Medulla oblongata (tissue), 1 donor: ENCODE results near the gene ACOX3.

Experiments
- DNase-seq: peaks from one replicate; pipeline ENCODE4 v3.0.0-alpha.2; 2015; ENCODE audit errors: extremely low spot score

The ACOX3 gene

DNA sequence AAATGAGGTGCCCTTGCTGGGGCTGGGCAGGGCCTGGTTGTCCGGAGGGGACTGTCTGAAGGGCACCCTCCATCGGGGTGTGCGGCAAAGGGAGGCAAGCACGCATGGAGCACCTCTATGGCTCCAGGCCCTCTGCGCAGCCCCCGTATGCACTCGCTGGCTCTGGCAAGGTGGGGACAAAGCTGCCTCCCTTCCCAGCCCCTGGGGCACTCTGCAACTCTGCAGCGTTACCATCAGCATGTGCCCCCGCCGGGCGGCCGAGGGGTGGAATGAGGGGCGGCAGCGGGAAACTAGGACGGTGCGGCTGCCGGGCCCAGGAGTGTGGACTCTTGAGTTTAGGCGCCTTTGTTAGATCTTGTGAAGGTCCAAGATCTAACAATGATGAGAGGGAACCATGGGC, 26.5 kb upstream of the ACOX3 start:
- DNase-seq: no peak

DNA sequence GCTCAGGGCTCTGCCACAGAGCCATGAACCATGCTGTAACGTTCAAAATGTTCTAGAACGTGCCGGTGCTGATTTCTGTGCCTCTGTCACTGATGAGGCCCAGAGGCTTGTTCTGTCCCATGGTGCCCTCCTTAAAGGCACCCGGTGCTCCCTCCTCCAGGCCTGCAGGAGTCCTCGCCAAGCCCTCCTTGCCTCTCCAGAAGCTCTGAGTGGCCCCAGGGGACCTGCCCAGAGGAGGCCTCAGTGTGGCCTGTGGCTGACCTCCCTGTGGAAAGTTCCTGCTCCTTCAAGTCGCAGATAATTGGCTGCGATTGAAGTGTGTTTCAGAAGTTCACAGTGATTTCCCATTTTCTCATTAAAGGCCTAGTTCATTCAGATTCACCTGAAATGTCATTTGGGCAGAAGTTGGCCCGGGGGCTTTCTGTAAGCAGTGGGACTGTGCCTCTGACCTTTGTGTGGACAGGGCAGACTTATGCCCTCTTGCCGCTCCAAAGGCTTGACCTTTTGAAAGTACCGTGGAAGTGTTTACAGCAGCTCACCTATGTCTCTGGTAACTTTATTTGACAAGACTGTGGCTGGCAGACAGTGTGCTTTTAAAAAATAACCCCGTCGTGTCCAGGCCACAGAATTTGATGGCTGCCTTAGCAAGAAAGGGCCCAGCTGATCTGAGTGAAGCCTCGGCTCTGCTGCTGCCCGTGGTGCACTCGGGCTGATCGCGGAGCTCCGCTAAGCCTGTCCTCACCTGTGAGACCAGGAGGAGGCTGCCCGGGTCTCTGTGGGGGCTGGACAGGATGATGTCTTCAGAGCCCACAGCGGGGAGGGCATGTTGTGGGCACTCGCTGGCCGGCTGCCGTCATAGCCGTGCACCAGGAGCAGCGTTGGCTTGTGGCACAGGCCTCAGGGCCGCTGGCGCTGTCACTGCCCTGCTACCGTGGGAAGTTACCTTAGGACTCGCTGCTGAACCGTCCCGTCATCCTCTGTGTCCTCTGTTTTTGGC, 25.4 kb upstream of the ACOX3 start:
- no peak for DNase-seq

DNA sequence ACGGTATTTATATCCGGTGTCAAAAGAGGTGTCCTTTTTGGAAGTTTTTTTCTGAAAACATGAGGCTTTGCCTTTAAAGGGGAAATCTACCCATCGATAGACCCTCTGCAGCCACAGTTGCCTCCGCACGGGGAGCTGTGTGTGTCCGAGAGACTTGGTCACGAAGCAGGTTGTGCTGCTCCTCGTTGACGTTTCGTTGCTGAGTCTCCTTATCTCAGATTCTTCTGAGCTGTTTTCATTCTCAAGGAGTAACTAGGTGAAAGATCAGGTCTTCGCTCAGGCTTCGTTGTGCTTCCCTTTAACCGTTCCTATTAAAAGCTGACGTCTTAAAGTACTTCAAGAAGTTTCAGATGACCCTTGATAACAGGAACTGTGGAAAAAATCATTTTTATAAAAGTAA, 23.9 kb upstream of the ACOX3 start:
- no peak for DNase-seq

- DNase-seq: no peak
Measured at GRCh38 chr4:8463811-8464210, 23.3 kb upstream of the ACOX3 start.

DNA sequence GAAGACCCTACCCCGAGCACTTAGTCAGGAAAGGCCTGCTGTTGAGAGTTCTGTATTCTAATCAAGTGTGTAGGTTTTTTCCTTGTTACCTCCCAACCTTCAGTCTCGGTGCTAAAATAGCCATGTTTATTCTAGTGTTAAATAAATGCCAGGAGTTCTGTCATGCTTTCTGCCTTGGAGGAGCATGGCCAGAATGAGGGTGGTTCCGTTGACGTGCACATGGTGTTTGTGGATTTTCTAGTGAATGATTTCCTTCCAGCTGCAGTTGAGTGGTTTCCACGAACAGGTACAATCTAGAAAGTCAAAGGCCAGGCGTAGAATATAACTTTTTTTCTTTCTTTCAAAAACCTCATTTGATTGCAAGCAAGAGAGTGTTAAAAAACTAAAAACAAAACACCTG, 21.1 kb upstream of the ACOX3 start:
- no peak for DNase-seq

DNA sequence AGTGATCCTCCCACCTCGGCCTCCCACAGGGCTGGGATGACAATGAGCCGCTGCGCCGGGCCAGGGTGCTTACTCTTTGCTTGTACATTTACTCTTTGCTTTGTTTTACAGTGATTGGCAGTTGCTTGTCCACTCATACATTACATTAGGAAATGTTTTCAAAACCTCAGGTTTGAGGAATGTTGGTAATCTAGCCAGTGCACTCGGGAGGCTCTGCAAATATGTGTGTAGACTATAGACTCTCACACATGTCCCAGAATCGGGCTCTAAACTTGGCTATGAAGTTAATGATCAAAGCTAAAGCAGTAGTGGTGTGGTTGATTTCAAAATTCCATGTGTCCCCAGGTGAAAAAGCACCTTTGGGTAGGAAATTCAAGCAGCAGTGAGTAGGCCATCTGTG, 20.6 kb upstream of the ACOX3 start:
- no peak for DNase-seq

- DNase-seq: no peak
Measured at GRCh38 chr4:8459867-8460445, 19.4 kb upstream of the ACOX3 start.

GRCh38 chr4:8457646-8458252, 17.2 kb upstream of the ACOX3 start:
- no peak for DNase-seq

GRCh38 chr4:8453957-8454356, 13.4 kb upstream of the ACOX3 start:
- DNase-seq: no peak

DNA sequence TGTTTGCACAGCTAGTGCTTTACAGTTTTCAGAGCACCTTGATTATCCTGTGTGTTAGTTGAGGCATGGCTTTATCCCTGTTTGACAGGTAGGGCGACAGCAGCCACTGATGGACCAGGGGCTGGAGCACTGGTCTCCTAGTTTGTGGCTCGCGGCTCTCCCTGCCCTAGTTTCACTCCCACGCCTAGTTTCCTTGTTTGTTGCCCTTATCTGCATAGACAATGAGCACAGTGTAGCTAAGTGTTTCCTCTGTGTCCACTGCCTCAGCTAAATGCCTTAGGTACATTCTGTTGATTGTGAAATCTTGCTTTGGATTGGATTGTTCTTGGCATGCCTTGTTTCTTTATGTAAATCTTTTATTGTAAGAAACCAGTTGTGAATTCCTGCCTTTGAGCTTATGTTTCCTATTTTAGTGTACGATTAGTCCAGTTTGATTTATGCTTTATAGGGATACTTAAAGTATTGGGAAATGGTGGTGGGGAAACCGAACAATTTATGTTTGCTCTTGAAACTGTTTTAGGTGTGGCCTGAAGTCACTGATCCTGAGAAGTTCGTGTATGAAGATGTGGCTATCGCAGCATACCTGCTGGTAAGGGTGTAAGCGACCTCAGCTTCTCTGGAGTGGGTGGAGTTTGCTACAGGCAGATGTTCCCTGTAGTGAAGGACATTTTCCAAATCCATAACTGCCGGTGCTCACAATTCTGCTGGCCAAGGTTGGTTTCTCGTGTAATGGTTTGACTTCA, 11.1 kb upstream of the ACOX3 start:
- DNase-seq: no peak

DNA sequence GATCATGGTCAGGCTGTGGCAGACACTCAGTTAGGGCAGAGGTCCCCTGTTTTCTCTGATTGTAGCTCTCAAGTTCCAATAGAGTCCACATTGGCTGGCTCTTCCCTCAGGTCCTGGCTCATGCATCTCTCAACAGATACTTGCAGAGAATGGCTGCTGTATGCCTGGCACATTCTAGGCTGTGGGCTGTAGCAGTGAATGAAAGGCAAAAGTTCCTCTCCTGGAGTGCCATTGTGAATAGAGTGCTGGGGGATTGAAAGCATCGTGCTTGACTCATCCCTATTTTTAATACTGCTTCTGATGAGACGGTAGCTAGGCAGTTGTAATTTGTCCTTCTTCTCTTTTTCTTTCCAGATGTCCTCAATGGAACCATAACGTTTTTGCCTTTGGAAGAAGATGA, 5.6 kb upstream of the ACOX3 start:
- no peak for DNase-seq

DNA sequence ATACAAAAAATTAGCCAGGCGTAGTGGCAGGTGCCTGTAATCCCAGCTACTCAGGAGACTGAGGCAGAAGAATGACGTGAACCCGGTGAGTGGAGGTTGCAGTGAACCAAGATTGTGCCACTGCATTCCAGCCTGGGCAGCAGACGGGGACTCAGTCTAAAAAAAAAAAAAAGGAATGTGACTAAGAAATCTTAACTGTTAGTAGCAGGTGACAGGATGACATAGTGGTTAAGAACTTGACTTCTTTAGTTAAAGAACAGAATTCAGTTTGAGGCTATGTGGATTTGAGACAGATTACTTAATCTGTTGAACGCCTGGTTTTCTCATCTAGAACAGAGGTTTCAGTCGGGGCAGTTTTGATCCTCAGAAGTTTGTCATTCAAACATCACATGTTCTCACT, 3.3 kb upstream of the ACOX3 start:
- DNase-seq: no peak

DNA sequence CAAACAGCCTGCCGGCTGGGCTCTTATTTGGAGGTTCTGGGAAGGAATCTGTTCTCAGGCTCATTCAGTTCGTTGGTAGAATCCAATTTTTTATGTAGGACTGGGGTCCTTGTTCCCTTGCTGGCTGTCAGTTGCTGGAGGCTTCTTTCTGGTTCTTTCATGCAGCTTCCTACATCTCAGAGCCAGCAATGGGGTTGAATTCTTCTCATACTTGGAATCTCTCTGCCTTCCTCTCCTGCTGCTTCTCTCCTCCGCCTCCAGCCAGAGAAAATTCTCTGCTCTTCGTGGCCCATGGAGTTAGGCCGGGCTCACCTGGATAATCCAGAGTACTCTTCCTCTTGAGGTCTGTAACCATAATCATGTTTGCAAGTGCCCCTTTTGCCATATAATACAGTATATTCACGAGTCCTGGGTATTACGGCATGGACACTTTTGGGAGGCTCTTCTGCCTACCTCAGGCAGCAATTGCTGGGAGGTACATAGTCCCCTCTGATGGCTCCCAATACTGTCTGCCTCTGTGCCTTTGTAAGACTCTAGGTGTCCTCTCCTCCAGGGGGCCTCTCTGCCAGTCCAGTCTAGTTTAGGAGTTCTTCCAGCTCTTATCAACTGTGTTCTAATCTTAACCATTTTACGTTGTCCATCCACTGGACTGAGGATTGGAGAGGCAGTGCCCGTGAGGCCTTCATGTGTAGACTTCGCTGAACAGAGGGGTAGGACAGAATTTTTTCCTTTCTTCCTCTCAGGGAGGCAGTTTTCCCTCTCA, 2.3 kb upstream of the ACOX3 start:
- DNase-seq: no peak

GRCh38 chr4:8441499-8442091, 1.1 kb upstream of the ACOX3 start:
- no peak for DNase-seq

- DNase-seq: no peak
Measured at GRCh38 chr4:8439914-8440491, 520 bp downstream of the ACOX3 start.

DNA sequence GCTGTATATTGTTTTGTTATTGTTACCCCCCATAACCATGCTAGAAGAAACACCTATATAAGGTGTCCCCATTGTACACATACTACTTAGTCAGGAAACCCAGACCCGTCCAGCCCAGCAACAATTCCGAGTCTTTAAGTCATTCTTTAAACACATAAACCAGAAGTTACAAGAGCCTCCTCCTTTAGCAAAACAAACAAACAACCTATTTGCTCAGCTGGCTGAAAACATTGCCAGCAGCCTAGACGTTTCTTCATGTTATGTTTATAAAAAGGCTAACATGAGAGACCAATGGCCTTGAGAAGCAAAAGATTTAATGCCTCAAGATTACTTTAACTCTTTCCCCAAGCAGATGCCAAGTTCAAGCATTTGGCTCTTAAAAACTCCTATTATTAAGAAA, 1.4 kb downstream of the ACOX3 start:
- DNase-seq: no peak

DNA sequence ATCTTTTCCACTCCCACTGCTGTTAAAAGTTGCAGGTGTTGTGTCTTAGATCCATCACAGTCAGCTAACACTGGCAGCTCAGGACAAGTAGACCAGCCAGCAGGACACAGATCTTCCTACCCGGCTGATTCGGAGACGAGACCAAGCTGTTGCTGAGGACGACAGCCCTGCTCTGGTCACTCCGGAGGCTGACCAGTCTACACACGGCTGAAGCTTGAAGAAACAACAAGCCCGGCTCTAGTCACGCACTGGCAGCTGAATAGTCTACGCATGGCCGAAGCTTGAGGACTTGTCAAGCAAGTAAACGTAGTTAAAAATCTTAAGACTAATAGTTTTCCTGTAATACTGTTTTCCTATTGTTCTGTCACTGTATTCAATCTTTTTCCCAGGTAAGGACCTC, 1.8 kb downstream of the ACOX3 start:
- DNase-seq: no peak

GRCh38 chr4:8437281-8437680, 3.2 kb downstream of the ACOX3 start:
- no peak for DNase-seq

GRCh38 chr4:8435656-8436121, 4.8 kb downstream of the ACOX3 start:
- DNase-seq: no peak

DNA sequence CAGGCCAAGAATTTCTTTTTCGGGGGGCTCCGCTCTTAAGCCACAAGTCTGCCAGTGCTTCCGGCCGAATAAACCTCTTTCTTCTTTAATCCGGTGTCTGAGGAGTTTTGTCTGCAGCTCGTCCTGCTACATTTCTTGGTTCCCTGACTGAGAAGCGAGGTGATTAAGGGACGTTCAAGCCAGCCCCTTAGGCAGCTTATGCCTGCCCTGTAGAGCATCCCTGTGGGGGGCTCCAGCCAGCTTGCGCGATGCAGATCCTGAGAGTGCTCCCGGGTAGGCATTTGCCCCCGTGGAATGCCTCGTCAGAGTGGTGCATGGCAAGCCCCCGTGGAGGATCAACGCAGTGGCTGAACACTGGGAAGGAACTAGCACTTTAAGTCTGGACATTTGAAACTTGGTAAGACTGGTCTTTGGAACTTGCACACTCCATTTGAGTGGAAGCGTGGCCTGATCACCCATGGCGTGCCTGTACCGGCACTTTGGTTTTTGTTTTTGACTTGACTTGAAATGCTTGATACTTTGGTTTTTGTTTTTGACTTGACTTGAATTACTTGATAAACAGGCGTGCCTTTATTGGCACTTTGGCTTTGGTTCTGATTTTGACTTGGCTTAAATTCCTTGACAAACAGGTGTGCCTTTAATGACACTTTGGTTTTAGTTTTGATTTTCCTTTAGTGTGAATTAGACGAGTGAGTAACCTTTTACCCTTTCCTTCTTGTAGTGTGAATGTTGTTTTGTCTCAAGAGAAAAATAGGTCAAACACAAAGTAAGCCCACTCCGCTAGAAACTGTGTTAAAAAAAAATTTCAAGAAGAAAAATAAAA, 6.1 kb downstream of the ACOX3 start:
- no peak for DNase-seq
